CD8-positive, alpha-beta memory T cell (primary cell): ENCODE results near the gene CASTOR1. TPM values are rescaled to one million over a fixed set of nuclear protein-coding genes. Genes with fewer than 3 reads are reported as not detected.

Experiments
- CTCF ChIA-PET: fragments of 350-600 bp; sonication (Branson Sonifier 250); formaldehyde crosslinking; loops from one replicate; lab custom pipeline; 2021; ENCODE audit warnings: antibody characterized with exemption; lab: Charles Lee
- POLR2A ChIA-PET: fragments of 350-600 bp; sonication (Branson Sonifier 250); formaldehyde crosslinking; loops from one replicate; lab custom pipeline; 2021; ENCODE audit warnings: antibody characterized with exemption; lab: Charles Lee
- DNase-seq, 5 donors: peaks; one replicate each; pipeline versions ENCODE4 v3.0.0 to v3.0.0-alpha.2; 2020 to 2022; ENCODE audit warnings: mixed read lengths in 1 of 5
- H3K27ac ChIP-seq: one replicate; pipeline ENCODE4 v1.7.0; 2013; ENCODE audit warnings: low read depth, mild to moderate bottlenecking, low read length, moderate library complexity
- H3K27me3 ChIP-seq: 2 replicates; pipeline ENCODE4 v1.7.0; 2013; ENCODE audit warnings: low read length, mild to moderate bottlenecking; ENCODE audit not compliant: insufficient read depth, poor library complexity, severe bottlenecking
- H3K36me3 ChIP-seq: 2 replicates; pipeline ENCODE4 v1.7.0; 2013; ENCODE audit warnings: mild to moderate bottlenecking, low read length, moderate library complexity; ENCODE audit not compliant: insufficient read depth
- H3K4me1 ChIP-seq: 2 replicates; pipeline ENCODE4 v1.7.0; 2013; ENCODE audit warnings: mild to moderate bottlenecking, low read length, moderate library complexity; ENCODE audit not compliant: insufficient read depth
- H3K4me3 ChIP-seq: 2 replicates; pipeline ENCODE4 v1.7.0; 2013; ENCODE audit warnings: mild to moderate bottlenecking, low read length
- H3K9me3 ChIP-seq: 2 replicates; pipeline ENCODE4 v1.7.0; 2013; ENCODE audit warnings: mild to moderate bottlenecking, low read length
- H3K27ac Mint-ChIP-seq, 8 donors: one replicate each; pipeline ENCODE4 v1.8.0; 2020 to 2021; ENCODE audit warnings: mixed read lengths in 8 of 8, mild to moderate bottlenecking in 6 of 8, inconsistent platforms in 3 of 8, moderate library complexity in 3 of 8
- H3K27me3 Mint-ChIP-seq, 2 donors: one replicate each; pipeline ENCODE4 v1.8.0; 2020 to 2021; ENCODE audit warnings: mixed read lengths in 2 of 2, mild to moderate bottlenecking in 1 of 2, moderate library complexity in 1 of 2
- H3K36me3 Mint-ChIP-seq, 3 donors: one replicate each; pipeline ENCODE4 v1.8.0; 2020 to 2021; ENCODE audit warnings: mixed read lengths in 3 of 3, inconsistent platforms in 1 of 3, mild to moderate bottlenecking in 1 of 3
- H3K4me1 Mint-ChIP-seq, 3 donors: one replicate each; pipeline ENCODE4 v1.8.0; 2020 to 2021; ENCODE audit warnings: mixed read lengths in 3 of 3, inconsistent platforms in 1 of 3, mild to moderate bottlenecking in 1 of 3
- H3K4me3 Mint-ChIP-seq, 7 donors: one replicate each; pipeline ENCODE4 v1.8.0; 2020 to 2021; ENCODE audit warnings: mixed read lengths in 7 of 7, mild to moderate bottlenecking in 6 of 7, moderate library complexity in 4 of 7, inconsistent platforms in 2 of 7
- H3K9me3 Mint-ChIP-seq, 5 donors: one replicate each; pipeline ENCODE4 v1.8.0; 2020 to 2022; ENCODE audit warnings: mixed read lengths in 5 of 5, mild to moderate bottlenecking in 3 of 5, moderate library complexity in 2 of 5, inconsistent platforms in 1 of 5
- polyA plus RNA-seq: library from polyadenylated mRNA; unstranded; fragments of 300-500 nt; fragmentation: Illumina TruSeq; gene quantifications from one replicate; pipeline ENCODE4 v1.2.3, GENCODE V29; 2021
- total RNA-seq, 2 experiments: library from RNA; stranded (reverse); gene quantifications; one replicate each; pipeline ENCODE4 v1.2.3, GENCODE V29; 2021

CASTOR1 gene
- total and polyA plus RNA-seq, 3 experiments from 2014 or later: 4.0 to 17.8 (median 5.3) TPM

- ChIA-PET CTCF (interaction anchor here (1.0 kb wide), 1 partner anchor 41 kb away, joined by 3 read pairs; no protein-coding TSS in a partner anchor), POLR2A (no interaction called here)
- no peaks in the 10 kb centered on the region for H3K36me3 Mint-ChIP-seq
- peak overlapping the region; percentile 55 to 84 (median 68) for H3K4me3 Mint-ChIP-seq
- DNase-seq: no peak
- no peaks in the 10 kb centered on the region for H3K9me3 Mint-ChIP-seq
- H3K9me3 ChIP-seq: no peaks in the 10 kb centered on the region
- peaks cover 19 to 31% (median 21%) of the 10 kb centered on the region in 3 donors for H3K4me1 Mint-ChIP-seq
- no peak overlapping the region for H3K27ac Mint-ChIP-seq
- H3K27ac ChIP-seq: no peak overlapping the region
- H3K27me3 ChIP-seq: no peaks in the 10 kb centered on the region
- peaks cover 19% of the 10 kb centered on the region for H3K4me1 ChIP-seq
- peak overlapping the region; percentile 49 for H3K4me3 ChIP-seq
- H3K27me3 Mint-ChIP-seq: peaks cover 10 to 30% of the 10 kb centered on the region in 2 donors
- no peaks in the 10 kb centered on the region for H3K36me3 ChIP-seq
Measured at GRCh38 chr22:30246814-30247376, 42.4 kb downstream of the CASTOR1 start.

GRCh38 chr22:30245985-30246813, 43.1 kb downstream of the CASTOR1 start, which contains the start of gene LIF:
Gene LIF, minus strand, starts transcription at chr22:30246759. Its CDS starts 64 bp downstream, at chr22:30246695.
- no peaks in the 10 kb centered on the region for H3K36me3 ChIP-seq
- ChIA-PET CTCF (interaction anchor here (1.0 kb wide), 1 partner anchor 42 kb away, joined by 3 read pairs; no protein-coding TSS in a partner anchor), POLR2A (no interaction called here)
- Mint-ChIP-seq H3K27ac (peak within 1 kb of the TSS in 4 of 8 donors; percentile 5 to 88 (median 60)), H3K36me3 (no peaks in the 10 kb centered on the region), H3K27me3 (peaks cover 10 to 30% of the 10 kb centered on the region in 2 donors), H3K4me1 (peaks cover 19 to 31% (median 21%) of the 10 kb centered on the region in 3 donors), H3K4me3 (peak within 1 kb of the TSS; percentile 78 to 92 (median 84)), H3K9me3 (no peaks in the 10 kb centered on the region)
- peaks cover 19% of the 10 kb centered on the region for H3K4me1 ChIP-seq
- no peak within 1 kb of the TSS for H3K27ac ChIP-seq
- H3K4me3 ChIP-seq: peak within 1 kb of the TSS; percentile 49
- no peaks in the 10 kb centered on the region for H3K27me3 ChIP-seq
- H3K9me3 ChIP-seq: no peaks in the 10 kb centered on the region
- DNase-seq: peak in 4 of 5 donors; percentile 28 to 52 (median 36)

GRCh38 chr22:30245181-30245984, 43.9 kb downstream of the CASTOR1 start:
- CTCF ChIA-PET: interaction anchor here (1.5 kb wide), 1 partner anchor 18 kb away, joined by 3 read pairs; no protein-coding TSS in a partner anchor
- no peaks in the 10 kb centered on the region for H3K9me3 Mint-ChIP-seq
- peaks cover 10 to 30% of the 10 kb centered on the region in 2 donors for H3K27me3 Mint-ChIP-seq
- H3K4me3 Mint-ChIP-seq: peak overlapping the region; percentile 71 to 92 (median 84)
- Histone ChIP-seq H3K9me3 (no peaks in the 10 kb centered on the region), H3K4me1 (peaks cover 19% of the 10 kb centered on the region), H3K27me3 (no peaks in the 10 kb centered on the region), H3K36me3 (no peaks in the 10 kb centered on the region), H3K27ac (no peak overlapping the region), H3K4me3 (peak overlapping the region; percentile 49)
- no peak for DNase-seq
- H3K27ac Mint-ChIP-seq: peak overlapping the region in 1 of 8 donors; percentile 68
- no peaks in the 10 kb centered on the region for H3K36me3 Mint-ChIP-seq
- POLR2A ChIA-PET: no interaction called here
- peaks cover 19 to 31% (median 21%) of the 10 kb centered on the region in 3 donors for H3K4me1 Mint-ChIP-seq

- Histone ChIP-seq H3K4me3 (no peak overlapping the region), H3K27ac (no peak overlapping the region), H3K27me3 (no peaks in the 10 kb centered on the region), H3K36me3 (no peaks in the 10 kb centered on the region), H3K4me1 (peaks cover 19% of the 10 kb centered on the region), H3K9me3 (no peaks in the 10 kb centered on the region)
- Mint-ChIP-seq H3K4me1 (peaks cover 19 to 31% (median 21%) of the 10 kb centered on the region in 3 donors), H3K9me3 (no peaks in the 10 kb centered on the region), H3K27ac (peak overlapping the region in 1 of 8 donors; percentile 47), H3K27me3 (peaks cover 7 to 30% of the 10 kb centered on the region in 2 donors), H3K36me3 (no peaks in the 10 kb centered on the region), H3K4me3 (peak overlapping the region in 6 of 7 donors; percentile 17 to 76 (median 45))
- ChIA-PET POLR2A (no interaction called here), CTCF (interaction anchor here (1.5 kb wide), 1 partner anchor 19 kb away, joined by 3 read pairs; no protein-coding TSS in a partner anchor)
- no peak for DNase-seq
Measured at GRCh38 chr22:30244641-30245040, 44.7 kb downstream of the CASTOR1 start.

GRCh38 chr22:30244066-30244465, 45.2 kb downstream of the CASTOR1 start:
- Mint-ChIP-seq H3K27me3 (peaks cover 7 to 30% of the 10 kb centered on the region in 2 donors), H3K4me1 (peaks cover 19 to 31% (median 21%) of the 10 kb centered on the region in 3 donors), H3K4me3 (peak overlapping the region in 3 of 7 donors; percentile 17 to 79 (median 46)), H3K27ac (peak overlapping the region in 1 of 8 donors; percentile 52), H3K9me3 (no peaks in the 10 kb centered on the region), H3K36me3 (no peaks in the 10 kb centered on the region)
- CTCF ChIA-PET: interaction anchor here (1.5 kb wide), 1 partner anchor 19 kb away, joined by 3 read pairs; no protein-coding TSS in a partner anchor
- no peak for DNase-seq
- H3K9me3 ChIP-seq: no peaks in the 10 kb centered on the region
- no peak overlapping the region for H3K4me3 ChIP-seq
- H3K27me3 ChIP-seq: no peaks in the 10 kb centered on the region
- H3K4me1 ChIP-seq: peaks cover 19% of the 10 kb centered on the region
- POLR2A ChIA-PET: no interaction called here
- no peak overlapping the region for H3K27ac ChIP-seq
- no peaks in the 10 kb centered on the region for H3K36me3 ChIP-seq

GRCh38 chr22:30243661-30244060, 45.6 kb downstream of the CASTOR1 start:
- Histone ChIP-seq H3K27ac (no peak overlapping the region), H3K4me1 (peaks cover 19% of the 10 kb centered on the region), H3K9me3 (no peaks in the 10 kb centered on the region), H3K4me3 (no peak overlapping the region), H3K27me3 (no peaks in the 10 kb centered on the region), H3K36me3 (no peaks in the 10 kb centered on the region)
- Mint-ChIP-seq H3K4me1 (peaks cover 17 to 30% (median 19%) of the 10 kb centered on the region in 3 donors), H3K27ac (peak overlapping the region in 1 of 8 donors; percentile 51), H3K27me3 (peaks cover 7 to 28% of the 10 kb centered on the region in 2 donors), H3K36me3 (no peaks in the 10 kb centered on the region), H3K9me3 (no peaks in the 10 kb centered on the region), H3K4me3 (no peak overlapping the region)
- CTCF ChIA-PET: interaction anchor here (1.0 to 1.5 kb wide), 2 partner anchors 20 to 135 kb away, joined by 3 read pairs; no protein-coding TSS in a partner anchor
- POLR2A ChIA-PET: no interaction called here
- DNase-seq: no peak

- ChIA-PET POLR2A (no interaction called here), CTCF (no interaction called here)
- DNase-seq: no peak
- Histone ChIP-seq H3K27me3 (no peaks in the 10 kb centered on the region), H3K4me3 (no peak overlapping the region), H3K36me3 (no peaks in the 10 kb centered on the region), H3K9me3 (no peaks in the 10 kb centered on the region), H3K27ac (no peak overlapping the region), H3K4me1 (peaks cover 10% of the 10 kb centered on the region)
- Mint-ChIP-seq H3K4me3 (no peak overlapping the region), H3K27ac (no peak overlapping the region), H3K36me3 (no peaks in the 10 kb centered on the region), H3K27me3 (peaks cover 3 to 14% of the 10 kb centered on the region in 2 donors), H3K4me1 (peaks cover 9 to 15% (median 9%) of the 10 kb centered on the region in 3 donors), H3K9me3 (no peaks in the 10 kb centered on the region)
Measured at GRCh38 chr22:30241576-30242371, 47.5 kb downstream of the CASTOR1 start.
